Measurements from ENCODE around the gene HOXB1.

The HOXB1 gene

GRCh38 chr17:48562934-48563333 is 32.1 kb upstream of the HOXB1 start:
- H3K4me1 ChIP-seq: no peaks in the 10 kb centered on the region
- no peak overlapping the region for H3K27ac ChIP-seq

GRCh38 chr17:48561884-48562810 is 31.3 kb upstream of the HOXB1 start:
- Histone ChIP-seq H3K27ac (no peak overlapping the region), H3K9ac (no peak overlapping the region), H3K79me2 (no peaks in the 10 kb centered on the region), H3K4me2 (ENCODE audit: low read length) (peak overlapping the region; percentile 59), H3K27me3 (ENCODE audit: control insufficient read depth, insufficient read depth, low read length) (no peaks in the 10 kb centered on the region), H3K4me3 (ENCODE audit: low read depth, low read length) (no peak overlapping the region), H2AFZ (no peak overlapping the region), H3K4me1 (no peaks in the 10 kb centered on the region), H3K36me3 (ENCODE audit: control insufficient read depth, insufficient read depth, low read length) (no peaks in the 10 kb centered on the region), H3K9me3 (ENCODE audit: control insufficient read depth, low read length) (no peaks in the 10 kb centered on the region)
- no peak for TF ChIP-seq CTCF (IDR thresholded peaks at IDR 0.05)

More at GRCh38 chr17:48562934-48563333, 32.1 kb upstream of the HOXB1 start:
- Histone ChIP-seq H3K79me2 (no peaks in the 10 kb centered on the region), H3K27me3 (ENCODE audit: control insufficient read depth, insufficient read depth, low read length) (no peaks in the 10 kb centered on the region), H3K9ac (no peak overlapping the region), H3K9me3 (ENCODE audit: control insufficient read depth, low read length) (no peaks in the 10 kb centered on the region), H3K4me2 (ENCODE audit: low read length) (peak overlapping the region; percentile 59), H2AFZ (no peak overlapping the region), H3K4me3 (ENCODE audit: low read depth, low read length) (peak overlapping the region; percentile 5), H3K36me3 (ENCODE audit: control insufficient read depth, insufficient read depth, low read length) (no peaks in the 10 kb centered on the region)
- TF ChIP-seq CTCF (IDR thresholded peaks at IDR 0.05): no peak

GRCh38 chr17:48559840-48560817 is 29.3 kb upstream of the HOXB1 start:
- Histone ChIP-seq H3K4me3 (ENCODE audit: low read depth, low read length) (no peak overlapping the region), H3K27me3 (ENCODE audit: control insufficient read depth, insufficient read depth, low read length) (no peaks in the 10 kb centered on the region), H3K4me1 (no peaks in the 10 kb centered on the region), H3K4me2 (ENCODE audit: low read length) (no peak overlapping the region), H3K9ac (no peak overlapping the region), H3K79me2 (no peaks in the 10 kb centered on the region), H3K9me3 (ENCODE audit: control insufficient read depth, low read length) (no peaks in the 10 kb centered on the region), H2AFZ (no peak overlapping the region), H3K27ac (no peak overlapping the region), H3K36me3 (ENCODE audit: control insufficient read depth, insufficient read depth, low read length) (no peaks in the 10 kb centered on the region)
- no peak for TF ChIP-seq CTCF (IDR thresholded peaks at IDR 0.05)

- no peaks in the 10 kb centered on the region for H3K4me1 ChIP-seq
- H3K4me3 ChIP-seq (ENCODE audit: low read depth, low read length): no peak overlapping the region
- no peaks in the 10 kb centered on the region for H3K79me2 ChIP-seq
- no peak for TF ChIP-seq CTCF (IDR thresholded peaks at IDR 0.05)
- H3K36me3 ChIP-seq (ENCODE audit: control insufficient read depth, insufficient read depth, low read length): no peaks in the 10 kb centered on the region
- H3K4me2 ChIP-seq (ENCODE audit: low read length): no peak overlapping the region
- no peak overlapping the region for H3K9ac ChIP-seq
- H3K27me3 ChIP-seq (ENCODE audit: control insufficient read depth, insufficient read depth, low read length): no peaks in the 10 kb centered on the region
- no peaks in the 10 kb centered on the region for H3K9me3 ChIP-seq (ENCODE audit: control insufficient read depth, low read length)
- no peak overlapping the region for H2AFZ ChIP-seq
- no peak overlapping the region for H3K27ac ChIP-seq
Observed at GRCh38 chr17:48559122-48559839, 28.5 kb upstream of the HOXB1 start.

Data from parathyroid adenoma (tissue), 2 donors.